ENCODE measurements around the gene MADCAM1.
A peak's percentile ranks its signal among the peaks of the same experiment; 100 is the strongest.

MADCAM1 gene

DNA sequence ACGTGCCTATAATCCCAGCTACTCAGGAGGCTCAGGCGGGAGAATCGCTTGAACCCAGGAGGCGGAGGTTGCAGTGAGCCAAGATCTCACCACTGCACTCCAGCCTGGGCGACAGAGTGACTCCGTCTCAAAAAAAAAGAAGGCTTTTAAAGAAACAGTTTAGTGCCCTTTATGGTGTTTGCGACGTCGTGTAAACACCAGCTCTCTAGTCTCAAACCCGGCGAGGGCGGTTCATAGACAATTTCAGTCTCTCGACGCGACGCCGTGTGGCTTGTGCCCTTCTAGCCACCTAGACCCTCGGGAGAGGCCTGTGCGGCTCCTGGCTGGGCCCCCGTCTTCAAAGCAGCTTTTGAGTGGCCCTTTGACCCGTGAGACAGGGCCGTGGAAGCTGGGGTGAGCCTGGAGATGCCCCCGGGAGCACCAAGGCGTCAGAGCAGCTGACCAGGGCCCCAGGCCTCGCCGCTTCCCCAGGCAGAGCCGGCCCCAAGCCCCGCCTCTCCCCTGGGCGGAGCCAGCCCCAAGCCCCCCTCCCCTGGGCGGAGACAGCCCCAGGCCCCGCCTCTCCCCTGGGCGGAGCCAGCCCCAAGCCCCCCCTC lies 5.0 kb upstream of the MADCAM1 start:
- DNase-seq, result no peak

DNA sequence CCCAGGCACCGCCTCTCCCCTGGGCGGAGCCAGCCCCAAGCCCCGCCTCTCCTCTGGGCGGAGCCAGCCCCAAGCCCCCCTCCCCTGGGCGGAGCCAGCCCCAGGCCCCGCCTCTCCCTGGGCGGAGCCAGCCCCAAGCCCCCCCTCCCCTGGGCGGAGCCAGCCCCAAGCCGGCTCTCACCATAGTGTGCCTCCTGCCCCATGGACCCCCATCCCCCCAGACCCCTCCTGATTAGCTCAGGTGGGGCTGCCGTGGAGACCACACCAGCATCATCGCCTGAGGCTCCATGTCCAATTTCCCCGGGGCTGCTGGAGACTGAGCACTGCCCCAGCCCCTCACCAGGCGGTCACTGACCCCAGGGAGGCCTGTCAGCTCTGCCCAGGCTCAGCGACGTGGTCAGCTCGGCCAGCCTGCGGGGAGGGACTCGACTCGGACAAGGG lies 4.2 kb upstream of the MADCAM1 start:
- no peak for DNase-seq

DNA sequence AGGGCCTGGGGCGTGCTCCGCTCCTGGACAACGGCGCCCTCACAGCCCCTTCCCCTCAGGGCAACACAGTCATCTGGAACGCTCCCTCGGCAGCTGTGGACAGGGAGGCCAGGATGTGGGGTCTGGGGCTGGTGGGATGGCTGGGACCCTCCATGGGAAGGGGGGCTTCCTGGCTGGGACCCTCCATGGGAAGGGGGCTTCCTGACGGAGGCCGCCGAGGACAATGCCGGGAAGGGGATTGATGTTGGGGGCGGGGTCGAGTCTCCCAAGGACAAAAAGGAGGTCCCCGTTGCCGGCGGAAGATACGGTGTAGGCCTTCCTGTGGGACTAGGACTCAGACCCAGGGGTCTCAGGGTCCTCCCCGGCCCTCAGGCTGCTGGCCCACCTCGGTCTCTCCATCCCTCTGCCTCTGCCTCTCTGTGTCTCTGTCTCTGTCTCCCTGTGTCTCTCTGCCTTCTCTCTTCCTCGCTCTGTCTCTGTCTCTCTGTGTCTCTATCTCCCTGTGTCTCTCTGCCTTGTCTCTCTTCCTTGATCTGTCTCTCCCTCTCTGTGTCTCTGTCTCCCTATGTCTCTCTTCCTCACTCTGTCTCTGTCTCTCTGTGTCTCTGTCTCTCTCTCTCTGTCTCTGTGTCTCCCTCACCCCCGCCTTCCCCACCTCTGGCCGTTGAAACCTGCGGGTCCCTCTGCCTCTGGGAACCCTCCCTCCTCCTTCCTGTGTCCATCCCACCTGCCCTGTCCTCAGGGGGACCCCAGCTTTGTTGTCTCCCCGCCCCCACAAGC lies 2.7 kb upstream of the MADCAM1 start:
- DNase-seq, result no peak

DNA sequence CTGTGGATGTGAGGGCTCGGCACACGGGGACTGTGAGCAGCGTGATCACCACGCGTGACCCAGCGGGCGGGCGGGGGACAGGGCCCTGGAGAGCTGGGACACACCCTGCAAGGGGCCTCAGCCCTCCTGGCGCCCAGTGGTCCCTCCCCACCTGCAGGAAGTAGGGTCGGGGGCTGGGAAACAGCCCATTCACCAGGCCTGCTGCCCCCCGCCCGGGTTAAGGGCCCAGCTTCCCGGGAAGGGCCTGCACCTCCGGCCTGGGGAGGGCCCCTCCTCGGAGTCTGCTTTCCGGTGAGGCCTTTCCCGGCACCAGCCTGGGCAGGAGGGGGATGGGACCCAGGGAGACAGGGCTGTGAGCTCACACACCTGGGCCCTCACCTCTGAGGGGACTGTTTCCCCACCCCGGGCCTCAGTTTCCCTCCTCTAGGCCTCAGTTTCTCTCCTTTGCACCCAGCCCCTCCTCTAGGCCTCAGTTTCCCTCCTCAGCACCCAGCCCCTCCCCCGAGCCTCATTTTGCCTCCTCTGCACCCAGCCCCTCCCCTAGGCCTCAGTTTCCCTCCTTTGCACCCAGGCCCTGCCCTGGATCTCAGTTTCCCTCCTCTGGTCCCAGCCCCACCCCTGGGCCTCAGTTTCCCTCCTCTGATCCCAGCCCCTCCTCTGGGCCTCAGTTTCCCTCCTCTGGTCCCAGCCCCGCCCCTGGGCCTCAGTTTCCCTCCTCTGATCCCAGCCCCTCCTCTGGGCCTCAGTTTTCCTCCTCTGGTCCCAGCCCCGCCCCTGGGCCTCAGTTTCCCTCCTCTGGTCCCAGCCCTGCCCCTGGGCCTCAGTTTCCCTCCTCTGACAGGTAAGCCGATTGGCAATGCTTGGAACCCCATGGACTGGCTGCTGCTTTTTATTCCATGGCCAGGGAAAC lies 1.9 kb upstream of the MADCAM1 start:
- no peak for DNase-seq

DNA sequence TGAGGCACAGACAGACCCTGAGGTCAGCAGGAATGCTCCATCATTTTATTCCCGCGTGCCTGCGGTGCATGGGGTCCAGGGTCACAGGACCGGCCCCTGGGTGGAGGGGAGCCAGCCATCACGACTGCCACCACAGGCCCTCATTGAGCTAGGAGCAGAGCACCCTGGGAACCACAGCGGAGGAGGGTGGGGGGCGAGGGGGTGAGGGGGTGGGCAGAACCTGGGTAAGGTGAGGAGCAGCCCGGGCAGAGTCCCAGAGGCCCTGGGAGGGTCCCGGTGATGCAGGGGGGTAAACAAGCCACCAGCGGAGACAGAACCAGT lies 1.2 kb upstream of the MADCAM1 start:
- DNase-seq, result no peak

DNA sequence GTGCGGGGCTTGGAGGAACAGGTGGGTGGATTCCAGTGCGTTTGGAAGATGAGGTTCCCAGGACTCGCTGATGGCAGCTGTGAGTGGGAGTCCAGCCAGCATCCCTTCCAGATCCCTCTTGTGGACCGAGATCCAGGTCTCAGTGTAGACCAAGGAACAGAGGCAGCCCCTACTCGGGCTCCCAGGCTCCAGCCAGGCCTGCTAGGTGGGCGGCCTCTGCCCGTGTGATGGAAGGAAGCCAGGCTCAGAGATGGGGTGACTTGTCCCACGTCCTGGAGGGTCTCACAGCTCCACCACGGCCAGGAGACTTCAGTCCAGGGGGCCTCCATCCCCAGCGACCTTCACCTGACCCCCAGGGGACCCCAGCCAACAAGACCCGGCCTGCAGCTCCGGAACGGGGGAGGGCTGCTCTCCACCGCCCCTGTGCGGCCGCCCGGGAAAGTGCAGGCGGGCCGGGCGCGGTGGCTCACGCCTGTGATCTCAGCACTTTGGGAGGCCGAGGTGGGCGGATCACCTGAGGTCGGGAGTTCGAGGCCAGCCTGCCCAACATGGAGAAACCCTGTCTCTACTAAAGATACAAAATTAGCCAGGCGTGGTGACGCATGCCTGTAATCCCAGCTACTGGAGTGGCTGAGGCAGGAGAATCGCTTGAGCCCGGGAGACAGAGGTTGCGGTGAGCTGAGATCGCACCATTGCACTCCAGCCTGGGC lies 729 bp upstream of the MADCAM1 start:
- no peak for DNase-seq

DNA sequence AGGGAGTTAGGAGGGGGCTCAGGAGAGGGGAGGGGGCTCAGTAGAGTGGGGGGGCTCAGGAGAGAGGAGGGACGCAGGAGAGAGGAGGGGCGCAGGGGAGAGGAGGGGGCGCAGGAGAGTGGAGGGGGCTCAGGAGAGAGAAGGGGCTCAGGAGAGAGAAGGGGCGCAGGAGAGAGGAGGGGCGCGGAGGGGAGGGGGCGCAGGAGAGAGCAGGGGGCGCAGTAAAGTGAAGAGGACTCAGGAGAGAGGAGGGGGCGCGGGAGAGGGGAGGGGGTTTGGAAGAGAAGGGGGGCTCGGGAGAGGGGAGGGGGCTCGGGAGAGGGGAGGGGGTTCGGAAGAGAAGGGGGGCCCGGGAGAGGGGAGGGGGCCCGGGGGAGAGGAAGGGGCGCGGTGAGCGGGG lies 700 bp downstream of the MADCAM1 start:
- DNase-seq, result no peak

DNA sequence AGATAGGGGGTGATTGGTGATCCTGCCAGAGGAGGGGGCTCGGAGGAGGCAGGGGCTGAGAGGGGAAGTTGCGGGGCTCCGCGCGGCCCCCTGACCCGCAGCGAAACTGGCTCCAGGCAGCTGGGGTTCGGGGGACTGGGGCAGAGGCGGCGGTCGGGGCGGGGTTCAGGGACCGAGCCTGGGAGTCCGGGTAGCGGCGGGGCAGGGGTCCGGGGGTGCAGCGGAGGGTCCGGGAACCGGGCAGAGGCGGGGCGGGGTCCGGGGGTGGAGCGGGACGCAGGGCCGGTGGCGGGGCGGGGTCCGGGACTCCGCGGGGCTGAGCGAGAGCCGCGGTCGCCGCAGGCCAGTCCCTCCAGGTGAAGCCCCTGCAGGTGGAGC lies 1.2 kb downstream of the MADCAM1 start:
- no peak for DNase-seq

DNA sequence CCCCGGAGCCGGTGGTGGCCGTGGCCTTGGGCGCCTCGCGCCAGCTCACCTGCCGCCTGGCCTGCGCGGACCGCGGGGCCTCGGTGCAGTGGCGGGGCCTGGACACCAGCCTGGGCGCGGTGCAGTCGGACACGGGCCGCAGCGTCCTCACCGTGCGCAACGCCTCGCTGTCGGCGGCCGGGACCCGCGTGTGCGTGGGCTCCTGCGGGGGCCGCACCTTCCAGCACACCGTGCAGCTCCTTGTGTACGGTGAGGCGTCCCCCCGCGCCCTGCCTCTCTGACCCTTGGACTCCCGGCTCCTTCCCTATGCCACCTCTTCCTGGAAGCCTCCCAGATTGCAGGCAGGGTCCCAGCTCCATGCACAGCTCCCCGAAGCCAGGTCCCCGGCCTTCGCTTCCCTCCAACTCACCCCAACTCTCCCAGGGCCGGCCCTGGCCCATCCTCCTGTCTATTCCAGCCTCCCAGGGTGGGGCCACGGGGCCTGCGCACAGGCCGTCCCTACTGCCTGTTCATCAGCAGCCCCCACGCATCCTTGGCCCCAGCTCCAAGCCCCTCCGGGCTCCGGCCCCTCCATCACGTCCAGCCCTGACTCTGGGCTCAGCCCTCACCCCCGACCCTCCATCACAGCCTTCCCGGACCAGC lies 1.7 kb downstream of the MADCAM1 start:
- no peak for DNase-seq

DNA sequence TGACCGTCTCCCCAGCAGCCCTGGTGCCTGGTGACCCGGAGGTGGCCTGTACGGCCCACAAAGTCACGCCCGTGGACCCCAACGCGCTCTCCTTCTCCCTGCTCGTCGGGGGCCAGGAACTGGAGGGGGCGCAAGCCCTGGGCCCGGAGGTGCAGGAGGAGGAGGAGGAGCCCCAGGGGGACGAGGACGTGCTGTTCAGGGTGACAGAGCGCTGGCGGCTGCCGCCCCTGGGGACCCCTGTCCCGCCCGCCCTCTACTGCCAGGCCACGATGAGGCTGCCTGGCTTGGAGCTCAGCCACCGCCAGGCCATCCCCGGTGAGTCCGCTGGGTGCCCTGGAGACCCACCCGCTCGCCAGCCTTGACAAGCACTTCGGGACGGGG lies 2.2 kb downstream of the MADCAM1 start:
- DNase-seq, result no peak

DNA sequence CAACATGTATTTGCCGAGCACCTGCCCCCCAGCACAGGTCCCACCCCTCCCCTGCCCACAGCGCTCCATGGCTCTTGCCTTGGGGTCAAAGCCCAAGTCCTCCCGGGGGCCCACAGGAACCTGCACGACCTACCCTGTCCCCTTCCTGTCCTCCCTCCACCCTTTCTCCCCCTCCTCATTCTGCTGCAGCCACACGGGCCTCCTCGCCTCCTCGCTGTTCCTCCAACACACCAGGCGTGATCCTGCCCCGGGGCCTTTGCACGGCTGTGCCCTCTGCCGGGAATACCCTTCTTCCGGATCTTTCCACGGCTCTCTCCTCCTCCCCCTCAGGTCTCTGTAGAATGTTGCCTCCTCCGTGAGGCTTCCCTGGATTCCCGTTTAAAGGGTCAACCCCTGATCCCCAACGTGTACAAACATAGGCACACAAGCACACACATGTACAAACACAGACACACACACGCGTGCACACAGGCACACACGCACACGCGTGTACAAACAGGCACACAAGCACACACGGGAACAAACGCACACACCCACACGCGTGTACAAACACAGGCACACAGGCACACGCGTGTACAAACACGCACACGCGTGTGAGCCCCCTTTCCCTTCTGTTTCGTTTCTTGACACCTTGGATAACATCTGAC lies 2.8 kb downstream of the MADCAM1 start:
- no peak for DNase-seq

DNA sequence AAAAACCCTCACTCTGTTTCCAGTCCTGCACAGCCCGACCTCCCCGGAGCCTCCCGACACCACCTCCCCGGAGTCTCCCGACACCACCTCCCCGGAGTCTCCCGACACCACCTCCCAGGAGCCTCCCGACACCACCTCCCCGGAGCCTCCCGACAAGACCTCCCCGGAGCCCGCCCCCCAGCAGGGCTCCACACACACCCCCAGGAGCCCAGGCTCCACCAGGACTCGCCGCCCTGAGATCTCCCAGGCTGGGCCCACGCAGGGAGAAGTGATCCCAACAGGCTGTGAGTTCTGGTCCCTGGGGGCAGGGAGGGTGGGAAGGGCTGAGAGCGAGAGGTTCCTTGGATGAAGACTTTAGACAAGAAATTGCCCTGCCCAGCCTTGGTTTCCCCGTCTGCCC lies 5.4 kb downstream of the MADCAM1 start:
- DNase-seq, result no peak

DNA sequence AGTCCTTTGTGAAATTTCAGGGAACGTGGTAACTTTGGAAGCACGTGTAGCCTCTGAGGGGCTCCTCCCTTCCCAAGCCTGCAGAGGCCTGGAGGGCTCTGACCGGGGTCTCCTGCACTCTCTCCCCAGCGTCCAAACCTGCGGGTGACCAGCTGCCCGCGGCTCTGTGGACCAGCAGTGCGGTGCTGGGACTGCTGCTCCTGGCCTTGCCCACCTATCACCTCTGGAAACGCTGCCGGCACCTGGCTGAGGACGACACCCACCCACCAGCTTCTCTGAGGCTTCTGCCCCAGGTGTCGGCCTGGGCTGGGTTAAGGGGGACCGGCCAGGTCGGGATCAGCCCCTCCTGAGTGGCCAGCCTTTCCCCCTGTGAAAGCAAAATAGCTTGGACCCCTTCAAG lies 8.3 kb downstream of the MADCAM1 start:
- DNase-seq, result no peak

DNA sequence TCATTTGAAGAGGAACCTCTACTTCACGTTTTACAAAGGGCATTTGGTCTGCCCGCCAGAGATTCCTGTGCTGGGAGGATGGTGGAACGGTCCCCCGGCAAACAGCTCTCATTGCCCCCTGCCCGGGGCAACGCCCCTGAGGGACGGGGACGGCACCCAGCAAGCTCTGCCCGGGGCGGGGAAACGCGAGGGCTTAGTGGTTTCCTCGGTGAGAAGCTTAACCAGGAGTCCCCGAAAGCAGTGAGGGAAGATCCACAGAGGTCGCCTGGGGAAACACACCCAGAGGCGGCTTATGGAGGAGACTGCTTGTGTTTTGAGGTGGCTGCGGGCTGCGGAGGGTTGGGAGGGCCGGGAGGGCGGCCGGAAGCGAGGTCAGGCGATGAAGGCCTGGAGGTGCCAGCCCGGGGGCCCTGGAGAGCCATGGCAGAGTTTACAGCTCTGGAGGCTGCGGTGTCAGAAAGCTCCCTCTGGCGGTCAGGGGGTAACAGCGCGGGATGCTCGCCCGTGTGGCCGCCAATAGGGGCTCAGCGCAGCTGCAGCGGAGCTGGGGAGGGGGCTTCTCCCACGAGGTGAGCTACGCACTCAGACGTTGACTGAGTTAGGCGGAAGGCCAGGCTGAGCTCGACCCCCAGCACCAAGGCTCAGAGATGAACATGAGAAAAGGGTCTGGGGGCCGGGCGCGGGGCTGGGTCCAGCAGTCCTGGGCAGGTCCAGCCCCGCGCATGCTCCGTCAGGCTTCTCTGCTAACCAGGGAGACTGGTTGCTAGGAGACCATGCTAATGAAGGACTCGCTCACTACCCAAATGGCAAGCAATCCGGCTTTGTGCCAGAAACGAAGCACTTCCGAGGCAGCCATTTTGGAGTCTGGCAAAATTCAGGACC lies 10.4 kb downstream of the MADCAM1 start:
- DNase-seq, result peak; percentile 99

DNA sequence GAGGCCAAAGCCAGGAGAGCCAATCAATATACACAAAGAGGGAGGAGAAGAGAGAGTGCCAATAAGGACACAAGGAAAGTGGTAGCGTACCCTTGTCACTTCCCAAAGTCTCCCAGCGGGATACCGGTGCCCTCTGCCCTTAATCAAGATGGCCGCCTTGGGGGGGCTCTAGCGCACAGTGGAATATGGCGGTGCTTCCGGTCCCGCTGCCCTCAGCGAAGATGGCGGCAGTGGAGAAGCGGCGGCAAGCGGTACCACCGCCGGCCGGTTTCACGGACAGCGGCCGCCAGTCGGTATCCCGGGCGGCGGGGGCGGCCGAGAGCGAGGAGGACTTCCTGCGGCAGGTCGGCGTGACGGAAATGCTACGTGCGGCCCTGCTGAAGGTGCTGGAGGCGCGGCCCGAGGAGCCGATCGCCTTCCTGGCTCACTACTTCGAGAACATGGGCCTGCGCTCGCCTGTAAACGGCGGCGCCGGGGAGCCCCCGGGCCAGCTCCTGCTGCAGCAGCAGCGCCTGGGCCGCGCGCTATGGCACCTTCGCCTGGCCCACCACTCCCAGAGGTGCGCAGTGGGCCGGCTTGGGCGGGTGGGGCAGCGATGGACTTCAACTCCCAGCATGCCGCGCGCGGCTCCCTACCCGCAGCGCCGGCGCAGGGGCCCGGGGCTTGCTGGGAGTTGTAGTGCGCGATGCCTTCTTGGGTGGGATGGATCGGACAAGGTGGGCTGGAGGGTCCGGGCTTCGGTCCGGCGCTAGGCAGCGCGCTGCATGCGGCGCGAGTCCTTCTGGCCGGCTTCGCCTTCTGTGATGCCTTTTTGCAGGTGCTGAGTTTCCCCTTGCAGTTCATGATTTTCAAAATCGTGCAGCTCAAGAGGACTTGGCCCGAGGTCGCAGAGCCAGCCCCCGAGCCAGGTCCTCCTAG lies 11.3 kb downstream of the MADCAM1 start, which contains the start of gene TPGS1:
TPGS1 (plus strand) TSS at position 212 of the 918 bp plus-strand sequence; CDS start at position 222, 10 bp downstream.
- peak; percentile 76 for DNase-seq

DNA sequence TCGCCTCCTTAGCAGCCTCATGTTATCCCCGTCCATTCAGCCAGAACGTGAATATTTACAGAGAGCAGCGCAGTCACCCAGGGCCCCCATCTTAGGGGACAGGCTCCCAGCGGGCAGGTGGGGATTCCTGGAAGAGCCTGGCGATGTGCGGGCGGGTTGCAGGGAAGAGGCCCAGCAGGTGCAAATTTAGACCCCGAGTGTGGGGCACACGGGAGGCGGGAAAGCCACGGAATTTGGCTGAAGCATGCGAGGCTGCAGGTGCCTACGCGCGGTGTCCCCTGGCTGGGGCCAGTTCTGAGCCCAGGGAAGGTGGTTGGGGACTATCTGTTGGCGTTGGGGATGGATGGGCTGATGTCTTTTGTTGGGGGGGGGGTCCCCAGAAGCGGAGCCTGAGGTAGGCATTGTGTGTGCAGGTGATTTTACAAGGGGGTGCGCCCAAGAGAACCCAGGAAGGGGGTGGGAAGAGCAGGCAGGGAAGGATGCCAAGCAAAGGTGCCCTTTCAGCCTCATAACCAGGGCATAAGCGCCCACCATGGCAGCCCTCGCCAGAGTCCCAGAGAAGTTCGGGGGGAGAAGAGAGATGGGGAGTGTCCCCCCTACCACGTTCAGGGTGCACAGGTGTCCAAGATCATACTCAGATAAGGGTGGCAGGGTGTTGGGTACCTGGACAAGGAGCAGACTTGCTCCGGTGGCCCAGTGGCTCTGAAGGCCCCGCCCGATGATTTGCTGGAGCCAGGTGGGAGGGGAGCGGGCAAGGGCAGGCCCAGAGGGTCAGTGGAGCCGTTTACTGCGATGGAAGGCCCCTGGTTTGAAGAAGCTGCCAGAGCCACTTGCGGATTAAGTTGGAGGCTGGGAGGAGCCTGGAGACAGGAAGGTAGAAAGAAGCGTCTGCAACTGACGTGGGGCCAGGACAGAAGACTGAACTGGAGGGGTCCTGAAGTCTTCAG lies 12.2 kb downstream of the MADCAM1 start:
- no peak for DNase-seq

DNA sequence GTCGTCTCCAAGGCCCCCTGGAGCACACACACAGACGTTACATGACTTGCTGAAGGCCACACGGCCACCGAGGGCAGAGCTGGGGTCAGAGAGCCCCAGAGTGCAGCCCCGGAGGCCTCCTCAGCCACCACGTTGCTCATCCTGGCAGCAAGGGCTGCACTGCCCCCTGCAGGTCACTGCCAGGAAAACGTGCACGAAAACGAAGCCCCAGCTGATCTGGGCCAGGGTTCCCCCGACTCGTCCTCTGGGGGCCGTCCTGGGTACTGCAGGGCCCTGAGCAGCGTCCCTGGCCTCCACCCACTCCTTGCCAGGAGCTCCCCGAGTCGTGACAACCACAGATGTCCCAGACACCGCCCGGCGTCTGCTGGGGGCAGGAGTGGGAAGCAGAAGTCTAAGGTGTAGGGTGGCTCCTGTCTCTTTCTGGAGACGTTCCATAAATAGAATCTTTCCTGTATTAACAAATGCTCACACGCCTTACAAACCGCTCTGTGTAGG lies 14.4 kb downstream of the MADCAM1 start:
- peak; percentile 61 for DNase-seq

DNA sequence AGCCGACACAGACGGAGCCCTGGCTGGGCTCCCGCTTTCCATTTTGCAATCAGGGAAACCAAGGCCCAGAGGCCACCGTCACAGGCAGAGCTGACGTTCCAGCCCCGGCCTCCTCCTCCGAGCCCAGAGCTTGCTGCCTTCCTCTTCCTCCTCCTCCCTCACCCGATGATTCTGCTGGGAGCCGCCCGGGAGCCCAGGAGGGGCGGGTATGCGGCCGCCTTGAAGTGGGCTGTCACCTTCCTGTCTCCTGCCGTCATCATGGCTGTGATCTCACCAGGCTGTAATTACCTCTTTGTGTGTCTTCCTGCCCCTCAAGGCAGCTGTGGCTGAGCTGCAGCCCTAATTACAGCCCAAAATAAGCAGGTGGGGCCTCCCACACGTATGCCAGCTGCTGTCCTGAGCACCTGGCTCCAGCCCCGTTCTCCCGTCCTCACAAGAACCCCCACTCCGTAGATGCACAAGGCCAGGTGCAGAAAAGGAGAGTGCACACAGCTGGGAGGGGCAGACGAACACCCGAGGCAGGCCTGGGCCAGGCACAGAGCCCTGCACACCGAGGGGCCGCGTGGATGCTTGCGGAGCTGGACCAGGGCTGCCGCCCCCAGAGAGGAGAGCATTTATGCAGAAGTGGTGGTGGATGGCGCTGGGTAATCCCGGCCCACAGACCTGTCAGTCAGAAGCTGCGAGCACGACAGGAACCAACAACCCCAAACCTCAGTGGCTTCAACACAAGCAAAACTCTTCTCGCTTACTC lies 15.0 kb downstream of the MADCAM1 start:
- peak; percentile 34 for DNase-seq
